Measurements from ENCODE around the gene DYNLL1. TPM values are rescaled to one million over a fixed set of nuclear protein-coding genes. Genes with fewer than 3 reads are reported as not detected.

Gene DYNLL1
- total RNA-seq, 1 donor from 2014 or later: 392 TPM

- peak overlapping the region; percentile 27 for H3K27ac Mint-ChIP-seq (ENCODE audit: unreplicated experiment)
- no peak for DNase-seq (ENCODE audit: low spot score)
- peaks cover 2% of the 10 kb centered on the region for H3K27me3 Mint-ChIP-seq (ENCODE audit: unreplicated experiment)
- no peaks in the 10 kb centered on the region for H3K9me3 Mint-ChIP-seq (ENCODE audit: unreplicated experiment)
- peaks cover 10% of the 10 kb centered on the region for H3K4me1 Mint-ChIP-seq (ENCODE audit: unreplicated experiment)
- no peak for TF ChIP-seq CTCF (IDR thresholded peaks at IDR 0.05; ENCODE audit: unreplicated experiment)
- peaks cover 30% of the 10 kb centered on the region for H3K36me3 Mint-ChIP-seq (ENCODE audit: low read depth, unreplicated experiment)
- peak overlapping the region; percentile 19 for H3K4me3 Mint-ChIP-seq (ENCODE audit: unreplicated experiment)
Observed at GRCh38 chr12:120465756-120466155, 30.2 kb upstream of the DYNLL1 start.

GRCh38 chr12:120466560-120467315 lies 29.2 kb upstream of the DYNLL1 start:
- H3K27me3 Mint-ChIP-seq (ENCODE audit: unreplicated experiment): peaks cover 3% of the 10 kb centered on the region
- H3K36me3 Mint-ChIP-seq (ENCODE audit: low read depth, unreplicated experiment): peaks cover 30% of the 10 kb centered on the region
- DNase-seq (ENCODE audit: low spot score): peak; percentile 39
- H3K4me1 Mint-ChIP-seq (ENCODE audit: unreplicated experiment): peaks cover 10% of the 10 kb centered on the region
- TF ChIP-seq CTCF (IDR thresholded peaks at IDR 0.05; ENCODE audit: unreplicated experiment): peak; percentile 33
- H3K9me3 Mint-ChIP-seq (ENCODE audit: unreplicated experiment): no peaks in the 10 kb centered on the region
- H3K4me3 Mint-ChIP-seq (ENCODE audit: unreplicated experiment): no peak overlapping the region
- peak overlapping the region; percentile 30 for H3K27ac Mint-ChIP-seq (ENCODE audit: unreplicated experiment)

- TF ChIP-seq CTCF (IDR thresholded peaks at IDR 0.05; ENCODE audit: unreplicated experiment): no peak
- H3K4me1 Mint-ChIP-seq (ENCODE audit: unreplicated experiment): peaks cover 10% of the 10 kb centered on the region
- H3K36me3 Mint-ChIP-seq (ENCODE audit: low read depth, unreplicated experiment): peaks cover 26% of the 10 kb centered on the region
- peak overlapping the region; percentile 71 for H3K27ac Mint-ChIP-seq (ENCODE audit: unreplicated experiment)
- H3K9me3 Mint-ChIP-seq (ENCODE audit: unreplicated experiment): no peaks in the 10 kb centered on the region
- H3K4me3 Mint-ChIP-seq (ENCODE audit: unreplicated experiment): peak overlapping the region; percentile 95
- H3K27me3 Mint-ChIP-seq (ENCODE audit: unreplicated experiment): peaks cover 3% of the 10 kb centered on the region
- no peak for DNase-seq (ENCODE audit: low spot score)
Observed at GRCh38 chr12:120467439-120467838, 28.5 kb upstream of the DYNLL1 start.

GRCh38 chr12:120468325-120468820 lies 27.5 kb upstream of the DYNLL1 start:
- Mint-ChIP-seq H3K4me3 (ENCODE audit: unreplicated experiment) (peak overlapping the region; percentile 95), H3K36me3 (ENCODE audit: low read depth, unreplicated experiment) (peaks cover 25% of the 10 kb centered on the region), H3K4me1 (ENCODE audit: unreplicated experiment) (peaks cover 10% of the 10 kb centered on the region), H3K27me3 (ENCODE audit: unreplicated experiment) (peaks cover 5% of the 10 kb centered on the region), H3K9me3 (ENCODE audit: unreplicated experiment) (no peaks in the 10 kb centered on the region), H3K27ac (ENCODE audit: unreplicated experiment) (peak overlapping the region; percentile 93)
- TF ChIP-seq CTCF (IDR thresholded peaks at IDR 0.05; ENCODE audit: unreplicated experiment): no peak
- peak; percentile 60 for DNase-seq (ENCODE audit: low spot score)

GRCh38 chr12:120468821-120469449 lies 27.0 kb upstream of the DYNLL1 start:
- Mint-ChIP-seq H3K4me3 (ENCODE audit: unreplicated experiment) (peak overlapping the region; percentile 95), H3K36me3 (ENCODE audit: low read depth, unreplicated experiment) (peaks cover 19% of the 10 kb centered on the region), H3K4me1 (ENCODE audit: unreplicated experiment) (peaks cover 10% of the 10 kb centered on the region), H3K9me3 (ENCODE audit: unreplicated experiment) (no peaks in the 10 kb centered on the region), H3K27me3 (ENCODE audit: unreplicated experiment) (peaks cover 3% of the 10 kb centered on the region), H3K27ac (ENCODE audit: unreplicated experiment) (peak overlapping the region; percentile 93)
- no peak for TF ChIP-seq CTCF (IDR thresholded peaks at IDR 0.05; ENCODE audit: unreplicated experiment)
- DNase-seq (ENCODE audit: low spot score): peak; percentile 57

All from endothelial cell (in vitro differentiated cells).